Calu3 (cell line): Measurements from ENCODE around the gene RNF167. TPM values are rescaled to one million over a fixed set of nuclear protein-coding genes. Genes with fewer than 3 reads are reported as not detected.
"Not testable (repeated sequence)": the region's sequence is repeated elsewhere in the genome, so short reads cannot be mapped to it uniquely, and the experiment has no call there.

Source experiments
- BruUV-seq: library from RNA; stranded (reverse); fragments of 400-500 nt; replicated peaks from 2 replicates; lab custom pipeline; 2021; lab: Mats Ljungman, UMichigan
- CTCF ChIA-PET: fragments of 300-600 bp; sonication (Branson Sonifier 250); formaldehyde crosslinking; loops from one replicate; lab custom pipeline; 2022; ENCODE audit warnings: antibody characterized with exemption; lab: Charles Lee
- DNase-seq: peaks from one replicate; pipeline ENCODE4 v3.0.0; 2022
- H3K27ac Mint-ChIP-seq: one replicate; pipeline ENCODE4 v1.8.0; 2022; ENCODE audit warnings: mixed read lengths; ENCODE audit not compliant: unreplicated experiment
- H3K27me3 Mint-ChIP-seq: one replicate; pipeline ENCODE4 v1.8.0; 2022; ENCODE audit warnings: mixed read lengths; ENCODE audit not compliant: unreplicated experiment
- H3K36me3 Mint-ChIP-seq: one replicate; pipeline ENCODE4 v1.8.0; 2022; ENCODE audit warnings: mild to moderate bottlenecking, moderate library complexity, mixed read lengths; ENCODE audit not compliant: insufficient read depth, unreplicated experiment
- H3K4me1 Mint-ChIP-seq: one replicate; pipeline ENCODE4 v1.8.0; 2022; ENCODE audit warnings: mild to moderate bottlenecking, low read depth, mixed read lengths; ENCODE audit not compliant: unreplicated experiment
- H3K4me3 Mint-ChIP-seq: one replicate; pipeline ENCODE4 v1.8.0; 2022; ENCODE audit warnings: mild to moderate bottlenecking, low read depth, moderate library complexity, mixed read lengths; ENCODE audit not compliant: unreplicated experiment
- H3K9me3 Mint-ChIP-seq: one replicate; pipeline ENCODE4 v1.8.0; 2022; ENCODE audit warnings: low read depth, mixed read lengths; ENCODE audit not compliant: unreplicated experiment
- intact Hi-C: fragments of 100-400 bp; cut with micrococcal nuclease; formaldehyde crosslinking; loops from one replicate; pipeline ENCODE4 v1.10.0; 2022; ENCODE audit not compliant: unreplicated experiment
- total RNA-seq: library from RNA; stranded (reverse); gene quantifications from 2 replicates; pipeline ENCODE4 v1.2.3, GENCODE V29; 2022
- TF ChIP-seq, protein P1 (sequence below): fragments of 200-600 bp; IDR thresholded peaks from one replicate; pipeline ENCODE4 v1.8.0; 2022; ENCODE audit warnings: antibody characterized with exemption; ENCODE audit not compliant: unreplicated experiment

The RNF167 gene
- total RNA-seq, 1 experiment from 2014 or later: 65.2 TPM

DNA sequence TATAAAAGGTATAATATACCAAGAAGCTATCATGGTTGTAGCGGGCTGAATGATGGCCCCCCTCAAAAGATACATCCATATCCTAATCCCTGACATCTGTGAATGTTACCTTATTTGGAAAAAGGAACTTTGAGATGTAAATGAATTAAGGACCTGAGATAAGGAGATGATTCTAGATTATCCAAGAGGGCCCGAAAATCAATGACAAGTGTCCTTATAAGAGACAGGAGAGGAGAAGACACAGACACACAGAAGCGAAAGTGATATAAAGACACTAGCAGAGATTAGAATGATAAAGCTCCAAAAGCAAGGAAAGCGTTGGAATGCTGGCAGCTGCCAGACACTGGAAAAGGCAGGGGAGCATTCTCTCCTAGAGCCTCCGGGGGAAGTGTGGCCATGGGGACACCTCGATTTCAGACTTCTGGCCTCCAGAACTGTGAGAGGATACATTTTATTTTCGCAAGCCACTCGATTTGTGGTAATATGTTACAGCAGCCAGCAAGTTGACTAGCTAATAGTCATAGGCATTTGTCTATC, 20.5 kb upstream of the RNF167 start:
- TF ChIP-seq, protein P1, sequence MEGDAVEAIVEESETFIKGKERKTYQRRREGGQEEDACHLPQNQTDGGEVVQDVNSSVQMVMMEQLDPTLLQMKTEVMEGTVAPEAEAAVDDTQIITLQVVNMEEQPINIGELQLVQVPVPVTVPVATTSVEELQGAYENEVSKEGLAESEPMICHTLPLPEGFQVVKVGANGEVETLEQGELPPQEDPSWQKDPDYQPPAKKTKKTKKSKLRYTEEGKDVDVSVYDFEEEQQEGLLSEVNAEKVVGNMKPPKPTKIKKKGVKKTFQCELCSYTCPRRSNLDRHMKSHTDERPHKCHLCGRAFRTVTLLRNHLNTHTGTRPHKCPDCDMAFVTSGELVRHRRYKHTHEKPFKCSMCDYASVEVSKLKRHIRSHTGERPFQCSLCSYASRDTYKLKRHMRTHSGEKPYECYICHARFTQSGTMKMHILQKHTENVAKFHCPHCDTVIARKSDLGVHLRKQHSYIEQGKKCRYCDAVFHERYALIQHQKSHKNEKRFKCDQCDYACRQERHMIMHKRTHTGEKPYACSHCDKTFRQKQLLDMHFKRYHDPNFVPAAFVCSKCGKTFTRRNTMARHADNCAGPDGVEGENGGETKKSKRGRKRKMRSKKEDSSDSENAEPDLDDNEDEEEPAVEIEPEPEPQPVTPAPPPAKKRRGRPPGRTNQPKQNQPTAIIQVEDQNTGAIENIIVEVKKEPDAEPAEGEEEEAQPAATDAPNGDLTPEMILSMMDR: no peak
- CTCF ChIA-PET: no interaction called here
- H3K4me3 Mint-ChIP-seq: no peak overlapping the region
- H3K9me3 Mint-ChIP-seq: no peaks in the 10 kb centered on the region
- no peaks in the 10 kb centered on the region for H3K4me1 Mint-ChIP-seq
- H3K36me3 Mint-ChIP-seq: peaks cover 4% of the 10 kb centered on the region
- no peak for DNase-seq
- no peak overlapping the region for H3K27ac Mint-ChIP-seq
- intact Hi-C loops: loop anchor here (10.0 kb wide), 1 partner anchor 65 kb away; the partner anchor contains the start of gene CAMTA2
- no peaks in the 10 kb centered on the region for H3K27me3 Mint-ChIP-seq
- no TSS peak for BruUV-seq

DNA sequence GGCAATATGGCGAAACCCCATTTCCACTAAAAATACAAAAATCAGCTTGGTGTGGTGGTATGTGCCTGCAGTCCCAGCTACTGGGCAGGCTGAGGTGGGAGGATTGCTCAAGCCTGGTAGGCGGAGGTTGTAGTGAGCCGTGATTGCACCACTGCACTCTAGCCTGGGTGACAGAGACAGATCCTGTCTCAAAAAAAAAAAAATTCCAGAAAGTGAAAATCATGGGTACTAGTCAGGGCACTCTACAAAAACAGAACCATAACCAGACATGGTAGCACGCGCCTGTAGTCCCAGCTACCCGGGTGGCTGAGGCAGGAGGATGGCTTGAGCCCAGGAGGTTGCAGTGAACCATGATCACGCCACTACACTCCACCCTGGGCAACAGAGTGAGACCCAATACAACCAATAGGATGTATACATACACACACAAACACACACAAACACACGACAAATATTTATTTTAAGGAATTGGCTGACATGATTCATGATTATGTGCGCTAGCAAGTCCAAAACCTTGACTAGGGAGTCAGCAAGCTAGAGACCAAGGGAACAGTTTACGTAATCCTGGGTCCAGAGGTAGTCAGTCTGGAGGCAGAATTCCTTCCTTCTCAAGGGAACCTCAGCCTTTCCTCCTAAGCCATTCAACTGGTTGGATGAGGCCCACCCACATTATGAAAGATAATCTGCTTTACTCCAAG, 19.6 kb upstream of the RNF167 start:
- BruUV-seq: no TSS peak
- Mint-ChIP-seq H3K27me3 (no peaks in the 10 kb centered on the region), H3K36me3 (peaks cover 4% of the 10 kb centered on the region), H3K4me3 (no peak overlapping the region), H3K9me3 (no peaks in the 10 kb centered on the region), H3K27ac (no peak overlapping the region), H3K4me1 (no peaks in the 10 kb centered on the region)
- TF ChIP-seq, protein P1: no peak
- DNase-seq: no peak
- intact Hi-C loops: no loop called here
- CTCF ChIA-PET: no interaction called here

DNA sequence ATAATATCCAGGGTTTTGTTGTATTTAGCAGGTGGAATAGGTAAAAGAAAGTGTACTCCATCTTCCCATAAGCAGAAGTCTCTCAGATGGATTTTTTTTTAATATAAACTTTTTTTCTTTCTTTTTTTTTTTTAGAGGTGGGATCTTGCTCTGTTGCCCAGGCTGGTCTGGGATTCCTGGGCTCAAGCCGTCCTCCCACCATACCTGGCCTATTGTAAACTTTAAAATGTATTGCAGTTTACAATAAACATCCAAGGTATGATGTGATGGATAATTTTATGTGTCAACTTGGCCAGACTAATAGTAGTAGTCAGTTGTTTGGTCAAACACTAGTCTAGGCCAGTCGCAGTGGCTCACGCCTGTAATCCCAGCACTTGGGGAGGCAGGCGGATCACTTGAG, 18.7 kb upstream of the RNF167 start:
- peaks cover 4% of the 10 kb centered on the region for H3K36me3 Mint-ChIP-seq
- no peak for DNase-seq
- TF ChIP-seq, protein P1: no peak
- no peak overlapping the region for H3K27ac Mint-ChIP-seq
- BruUV-seq: no TSS peak
- no peak overlapping the region for H3K4me3 Mint-ChIP-seq
- CTCF ChIA-PET: no interaction called here
- H3K9me3 Mint-ChIP-seq: no peaks in the 10 kb centered on the region
- intact Hi-C loops: no loop called here
- H3K27me3 Mint-ChIP-seq: no peaks in the 10 kb centered on the region
- H3K4me1 Mint-ChIP-seq: no peaks in the 10 kb centered on the region

DNA sequence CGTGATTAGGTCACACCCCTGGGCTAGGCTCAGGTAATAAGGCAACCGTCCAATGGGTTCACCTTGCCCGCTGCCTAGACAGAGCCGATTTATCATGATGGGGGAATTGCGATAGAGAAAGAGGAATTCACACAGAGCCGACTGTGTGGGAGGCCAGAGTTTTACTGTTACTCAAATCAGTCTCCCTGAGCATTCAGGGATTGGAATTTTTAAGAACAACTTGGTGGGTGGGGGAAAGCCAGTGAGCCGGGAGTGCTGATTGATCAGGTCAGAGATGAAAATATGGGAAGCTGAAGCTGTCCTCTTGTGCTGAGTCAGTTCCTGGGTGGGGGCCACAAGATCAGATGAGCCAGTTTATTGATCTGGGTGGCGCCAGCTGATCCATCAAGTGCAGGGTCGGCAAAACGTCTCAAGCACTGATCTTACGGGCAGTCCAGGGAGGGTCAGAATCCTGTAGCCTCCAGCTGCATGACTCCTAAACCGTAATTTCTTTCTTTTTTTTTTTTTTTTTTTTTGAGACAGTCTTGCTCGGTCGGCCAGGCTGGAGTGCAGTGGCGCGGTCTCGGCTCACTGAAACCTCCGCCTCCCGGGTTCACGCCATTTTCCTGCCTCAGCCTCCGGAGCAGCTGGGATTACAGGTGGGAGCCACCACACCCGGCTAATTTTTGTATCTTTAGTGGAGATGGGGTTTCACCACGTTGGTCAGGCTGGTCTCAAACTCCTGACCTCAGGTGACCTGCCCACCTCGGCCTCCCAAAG, 13.3 kb upstream of the RNF167 start:
- H3K4me3 Mint-ChIP-seq, H3K9me3 Mint-ChIP-seq, H3K27me3 Mint-ChIP-seq, DNase-seq, CTCF ChIA-PET, BruUV-seq, H3K27ac Mint-ChIP-seq, H3K4me1 Mint-ChIP-seq, intact Hi-C loops, H3K36me3 Mint-ChIP-seq: not testable (repeated sequence)
